DND-41 (cell line): ENCODE results near the gene GPR39.

Source experiments
- EZH2 ChIP-seq: IDR thresholded peaks from 3 replicates; pipeline ENCODE4 v1.6.1; 2012; ENCODE audit warnings: borderline replicate concordance, low read depth, mild to moderate bottlenecking, moderate library complexity, low read length, inconsistent platforms; ENCODE audit not compliant: severe bottlenecking
- TF ChIP-seq, protein P1 (sequence below): IDR thresholded peaks from 2 replicates; pipeline ENCODE4 v1.5.1; 2012; ENCODE audit warnings: borderline replicate concordance, low read length, moderate library complexity, mild to moderate bottlenecking; ENCODE audit not compliant: poor library complexity, severe bottlenecking; ENCODE audit errors: extremely low read depth

DNA sequence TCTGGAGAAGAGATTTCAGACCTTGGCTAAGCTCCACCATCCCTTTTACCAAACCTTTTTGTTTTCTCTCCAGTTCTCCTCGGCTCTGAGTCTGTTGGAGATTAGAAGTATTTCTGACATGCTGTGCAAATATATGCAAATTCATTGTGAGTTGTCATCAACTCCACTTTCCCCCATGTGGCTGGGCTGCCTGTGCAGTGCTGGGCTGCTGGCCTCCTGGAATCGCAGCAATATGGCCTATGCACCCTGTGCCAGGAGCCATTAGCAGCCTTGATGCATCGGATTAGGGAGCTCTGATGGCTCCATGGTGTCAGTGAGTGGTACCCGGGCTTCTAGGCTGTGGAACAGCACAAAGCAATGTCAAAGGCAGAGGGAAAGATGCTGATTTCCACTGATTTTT is 80.0 kb downstream of the GPR39 start:
- TF ChIP-seq, protein P1, sequence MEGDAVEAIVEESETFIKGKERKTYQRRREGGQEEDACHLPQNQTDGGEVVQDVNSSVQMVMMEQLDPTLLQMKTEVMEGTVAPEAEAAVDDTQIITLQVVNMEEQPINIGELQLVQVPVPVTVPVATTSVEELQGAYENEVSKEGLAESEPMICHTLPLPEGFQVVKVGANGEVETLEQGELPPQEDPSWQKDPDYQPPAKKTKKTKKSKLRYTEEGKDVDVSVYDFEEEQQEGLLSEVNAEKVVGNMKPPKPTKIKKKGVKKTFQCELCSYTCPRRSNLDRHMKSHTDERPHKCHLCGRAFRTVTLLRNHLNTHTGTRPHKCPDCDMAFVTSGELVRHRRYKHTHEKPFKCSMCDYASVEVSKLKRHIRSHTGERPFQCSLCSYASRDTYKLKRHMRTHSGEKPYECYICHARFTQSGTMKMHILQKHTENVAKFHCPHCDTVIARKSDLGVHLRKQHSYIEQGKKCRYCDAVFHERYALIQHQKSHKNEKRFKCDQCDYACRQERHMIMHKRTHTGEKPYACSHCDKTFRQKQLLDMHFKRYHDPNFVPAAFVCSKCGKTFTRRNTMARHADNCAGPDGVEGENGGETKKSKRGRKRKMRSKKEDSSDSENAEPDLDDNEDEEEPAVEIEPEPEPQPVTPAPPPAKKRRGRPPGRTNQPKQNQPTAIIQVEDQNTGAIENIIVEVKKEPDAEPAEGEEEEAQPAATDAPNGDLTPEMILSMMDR = no peak
- no peak for TF ChIP-seq EZH2
